ENCODE measurements around the gene COL27A1. TPM values are rescaled to one million over a fixed set of nuclear protein-coding genes. Genes with fewer than 3 reads are reported as not detected.
"Not testable (repeated sequence)": the region's sequence is repeated elsewhere in the genome, so short reads cannot be mapped to it uniquely, and the experiment has no call there.

The COL27A1 gene
- total RNA-seq, 1 donor from 2014 or later: 48.5 TPM

DNA sequence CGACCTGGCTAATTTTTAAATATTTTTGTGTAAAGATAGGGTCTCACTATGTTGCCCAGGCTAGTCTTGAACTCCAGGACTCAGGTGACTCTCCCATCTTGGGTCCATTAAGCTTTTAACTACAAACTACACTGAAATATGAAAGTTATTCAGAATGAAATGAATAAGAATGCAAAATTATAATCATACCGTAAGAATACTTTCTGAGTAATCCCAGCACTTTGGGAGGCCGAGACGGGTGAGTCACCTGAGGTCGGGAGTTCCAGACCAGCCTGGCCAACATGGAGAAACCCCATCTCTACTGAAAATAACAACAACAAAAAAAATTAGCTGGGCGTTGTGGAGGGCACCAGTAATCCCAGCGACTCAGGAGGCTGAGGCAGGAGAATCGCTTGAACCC, 166.4 kb downstream of the COL27A1 start:
- Mint-ChIP-seq H3K36me3 (ENCODE audit: low read depth) (no peaks in the 10 kb centered on the region), H3K4me3 (ENCODE audit: unreplicated experiment) (no peak overlapping the region), H3K4me1 (ENCODE audit: low read depth) (peaks cover 7% of the 10 kb centered on the region), H3K27ac (ENCODE audit: unreplicated experiment) (no peak overlapping the region), H3K27me3 (ENCODE audit: low read depth) (no peaks in the 10 kb centered on the region), H3K9me3 (ENCODE audit: low read depth) (no peaks in the 10 kb centered on the region)
- peak; percentile 20 for DNase-seq (ENCODE audit: low spot score)
- TF ChIP-seq CTCF (IDR thresholded peaks at IDR 0.05): no peak

GRCh38 chr9:114322160-114322818, 167.0 kb downstream of the COL27A1 start:
- H3K36me3 Mint-ChIP-seq (ENCODE audit: low read depth); H3K9me3 Mint-ChIP-seq (ENCODE audit: low read depth); H3K27me3 Mint-ChIP-seq (ENCODE audit: low read depth); H3K4me3 Mint-ChIP-seq (ENCODE audit: unreplicated experiment); H3K4me1 Mint-ChIP-seq (ENCODE audit: low read depth); H3K27ac Mint-ChIP-seq (ENCODE audit: unreplicated experiment): not testable (repeated sequence)
- peak; percentile 30 for DNase-seq (ENCODE audit: low spot score)

GRCh38 chr9:114322831-114323531, 167.6 kb downstream of the COL27A1 start, which contains the start of gene ORM1:
ORM1 (plus strand) TSS chr9:114323098; CDS start chr9:114323134, 36 bp downstream.
- not testable (repeated sequence) for H3K9me3 Mint-ChIP-seq (ENCODE audit: low read depth); H3K36me3 Mint-ChIP-seq (ENCODE audit: low read depth); H3K4me1 Mint-ChIP-seq (ENCODE audit: low read depth); H3K27ac Mint-ChIP-seq (ENCODE audit: unreplicated experiment); H3K4me3 Mint-ChIP-seq (ENCODE audit: unreplicated experiment); H3K27me3 Mint-ChIP-seq (ENCODE audit: low read depth)
- DNase-seq (ENCODE audit: low spot score): peak; percentile 96

GRCh38 chr9:114323849-114324248, 168.5 kb downstream of the COL27A1 start:
- H3K36me3 Mint-ChIP-seq (ENCODE audit: low read depth); H3K4me3 Mint-ChIP-seq (ENCODE audit: unreplicated experiment); H3K4me1 Mint-ChIP-seq (ENCODE audit: low read depth); H3K27me3 Mint-ChIP-seq (ENCODE audit: low read depth); DNase-seq (ENCODE audit: low spot score); H3K27ac Mint-ChIP-seq (ENCODE audit: unreplicated experiment); H3K9me3 Mint-ChIP-seq (ENCODE audit: low read depth): not testable (repeated sequence)

DNA sequence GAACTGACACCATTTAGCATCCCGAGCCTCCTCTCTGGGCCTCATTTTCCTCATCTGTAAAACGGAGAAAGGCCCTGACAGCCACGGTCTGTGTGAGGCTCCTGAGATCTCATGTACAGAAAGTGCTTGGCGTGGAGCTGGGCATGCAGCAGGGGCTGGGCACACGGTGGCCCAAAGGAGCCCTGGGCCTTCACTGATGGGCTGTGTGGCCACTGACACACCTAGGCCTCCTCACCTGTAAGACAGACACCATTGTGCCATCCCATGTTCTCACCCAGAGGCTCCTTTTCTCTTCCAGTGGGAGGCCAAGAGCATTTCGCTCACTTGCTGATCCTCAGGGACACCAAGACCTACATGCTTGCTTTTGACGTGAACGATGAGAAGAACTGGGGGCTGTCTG, 169.2 kb downstream of the COL27A1 start:
- Mint-ChIP-seq H3K36me3 (ENCODE audit: low read depth) (no peaks in the 10 kb centered on the region), H3K27ac (ENCODE audit: unreplicated experiment) (no peak overlapping the region), H3K4me3 (ENCODE audit: unreplicated experiment) (no peak overlapping the region), H3K27me3 (ENCODE audit: low read depth) (no peaks in the 10 kb centered on the region), H3K9me3 (ENCODE audit: low read depth) (no peaks in the 10 kb centered on the region), H3K4me1 (ENCODE audit: low read depth) (no peaks in the 10 kb centered on the region)
- peak; percentile 98 for DNase-seq (ENCODE audit: low spot score)
- no peak for TF ChIP-seq CTCF (IDR thresholded peaks at IDR 0.05)

GRCh38 chr9:114324965-114325364, 169.6 kb downstream of the COL27A1 start:
- not testable (repeated sequence) for H3K27me3 Mint-ChIP-seq (ENCODE audit: low read depth); H3K27ac Mint-ChIP-seq (ENCODE audit: unreplicated experiment); H3K9me3 Mint-ChIP-seq (ENCODE audit: low read depth); H3K4me1 Mint-ChIP-seq (ENCODE audit: low read depth); H3K36me3 Mint-ChIP-seq (ENCODE audit: low read depth); H3K4me3 Mint-ChIP-seq (ENCODE audit: unreplicated experiment); DNase-seq (ENCODE audit: low spot score)

DNA sequence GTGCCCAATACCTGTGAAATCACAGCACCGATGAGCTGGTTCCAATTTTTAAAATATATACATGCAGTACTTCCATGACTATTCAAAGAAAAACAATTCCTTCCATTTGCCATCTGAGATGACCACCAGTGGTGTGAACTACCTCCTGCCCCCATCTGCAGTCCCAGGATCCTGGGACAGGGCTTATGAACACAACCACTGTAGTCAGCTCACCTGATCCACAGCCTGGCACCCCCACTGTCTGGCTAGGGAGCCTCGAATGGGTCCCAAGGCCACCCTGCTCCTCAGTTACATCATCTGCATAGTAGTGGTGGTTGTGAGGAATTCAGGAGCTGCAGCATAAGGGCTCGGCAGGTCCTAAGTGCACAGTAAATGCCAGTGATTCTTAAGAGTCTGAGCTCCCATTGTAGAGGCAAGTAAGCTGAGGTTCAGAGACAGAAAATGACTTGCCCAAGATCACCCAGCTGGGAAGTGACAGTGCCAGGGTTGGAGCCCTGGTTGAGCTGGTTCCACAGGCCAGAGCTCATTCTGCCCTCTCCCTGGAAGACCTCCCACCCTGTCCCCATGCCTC, 170.4 kb downstream of the COL27A1 start:
- DNase-seq (ENCODE audit: low spot score): peak; percentile 96
- H3K9me3 Mint-ChIP-seq (ENCODE audit: low read depth); H3K36me3 Mint-ChIP-seq (ENCODE audit: low read depth); H3K27me3 Mint-ChIP-seq (ENCODE audit: low read depth); H3K27ac Mint-ChIP-seq (ENCODE audit: unreplicated experiment); H3K4me3 Mint-ChIP-seq (ENCODE audit: unreplicated experiment); H3K4me1 Mint-ChIP-seq (ENCODE audit: low read depth): not testable (repeated sequence)

Data from chondrocyte (in vitro differentiated cells).